Mesenchymal stem cell (in vitro differentiated cells and primary cell): ENCODE results near the gene MAP4K5.

ENCODE experiments used
- DNase-seq: peaks from one replicate; pipeline ENCODE4 v3.0.0-alpha.2; 2013
- H2AFZ ChIP-seq: one replicate; pipeline ENCODE4 v1.6.1; 2013; ENCODE audit warnings: low read depth, mild to moderate bottlenecking, control low read depth, inconsistent platforms, low read length, moderate library complexity
- H2AK5ac ChIP-seq: 2 replicates; pipeline ENCODE4 v1.6.1; 2013; ENCODE audit warnings: low read length, moderate library complexity, mild to moderate bottlenecking, inconsistent platforms; ENCODE audit not compliant: severe bottlenecking
- H2BK120ac ChIP-seq: one replicate; pipeline ENCODE4 v1.6.1; 2013; ENCODE audit warnings: low read depth, mild to moderate bottlenecking, inconsistent platforms, low read length, moderate library complexity
- H2BK12ac ChIP-seq, 2 experiments: one replicate each; pipeline ENCODE4 v1.6.1; 2013; ENCODE audit warnings: inconsistent platforms in 2 of 2, low read length in 2 of 2, mild to moderate bottlenecking in 2 of 2, moderate library complexity in 2 of 2, control low read depth in 1 of 2
- H2BK15ac ChIP-seq: one replicate; pipeline ENCODE4 v1.6.1; 2013; ENCODE audit warnings: mild to moderate bottlenecking, low read depth, inconsistent platforms; ENCODE audit not compliant: poor library complexity, severe bottlenecking
- H2BK5ac ChIP-seq: 2 replicates; pipeline ENCODE4 v1.6.1; 2013; ENCODE audit warnings: low read depth, mild to moderate bottlenecking, low read length, control low read depth, inconsistent platforms; ENCODE audit not compliant: poor library complexity, severe bottlenecking
- H3K14ac ChIP-seq, 2 experiments: one replicate each; pipeline ENCODE4 v1.6.1; 2013; ENCODE audit warnings: inconsistent platforms in 2 of 2, low read length in 2 of 2, control low read depth in 1 of 2, mild to moderate bottlenecking in 1 of 2, moderate library complexity in 1 of 2
- H3K18ac ChIP-seq, 2 experiments: one replicate each; pipeline ENCODE4 v1.6.1; 2013; ENCODE audit warnings: inconsistent platforms in 2 of 2, low read length in 2 of 2, control low read depth in 1 of 2, low read depth in 1 of 2, mild to moderate bottlenecking in 1 of 2
- H3K23ac ChIP-seq, 2 experiments: one replicate each; pipeline ENCODE4 v1.6.1; 2013; ENCODE audit warnings: inconsistent platforms in 2 of 2, low read length in 2 of 2, mild to moderate bottlenecking in 2 of 2, moderate library complexity in 2 of 2, control low read depth in 1 of 2
- H3K27ac ChIP-seq: 2 replicates; pipeline ENCODE4 v1.5.1; 2013; ENCODE audit warnings: mild to moderate bottlenecking, moderate library complexity, low read length, control low read depth, inconsistent platforms; ENCODE audit not compliant: poor library complexity, severe bottlenecking
- H3K27me3 ChIP-seq, 2 experiments: 2 replicates each; pipeline versions ENCODE4 v1.6.1 to v1.7.0; 2013; ENCODE audit warnings: low read length in 2 of 2, mild to moderate bottlenecking in 2 of 2, moderate library complexity in 2 of 2, control low read depth in 1 of 2, inconsistent platforms in 1 of 2; ENCODE audit not compliant: control insufficient read depth in 1 of 2, insufficient read depth in 1 of 2
- H3K36me3 ChIP-seq, 2 experiments: 2 replicates each; pipeline versions ENCODE4 v1.6.1 to v1.7.0; 2013; ENCODE audit warnings: low read length in 2 of 2, control low read depth in 1 of 2, inconsistent platforms in 1 of 2, low read depth in 1 of 2, mild to moderate bottlenecking in 1 of 2; ENCODE audit not compliant: insufficient read depth in 2 of 2, control insufficient read depth in 1 of 2
- H3K4ac ChIP-seq, 2 experiments: one replicate each; pipeline ENCODE4 v1.6.1; 2013; ENCODE audit warnings: inconsistent platforms in 2 of 2, low read length in 2 of 2, mild to moderate bottlenecking in 2 of 2, moderate library complexity in 2 of 2, control low read depth in 1 of 2, low read depth in 1 of 2
- H3K4me1 ChIP-seq: 2 replicates; pipeline ENCODE4 v1.6.1; 2013; ENCODE audit warnings: low read depth, low read length, control low read depth; ENCODE audit not compliant: control insufficient read depth, insufficient read depth
- H3K4me2 ChIP-seq: 2 replicates; pipeline ENCODE4 v1.6.1; 2013; ENCODE audit warnings: low read length, mild to moderate bottlenecking, inconsistent platforms; ENCODE audit not compliant: poor library complexity, severe bottlenecking
- H3K4me3 ChIP-seq, 2 experiments: 2 replicates each; pipeline versions ENCODE4 v1.5.1 to v1.7.0; 2013; ENCODE audit warnings: low read length in 2 of 2, mild to moderate bottlenecking in 2 of 2, control low read depth in 1 of 2, low read depth in 1 of 2; ENCODE audit not compliant: insufficient read depth in 1 of 2
- H3K79me1 ChIP-seq: replicated peaks from 2 replicates; pipeline ENCODE4 v1.6.1; 2013; ENCODE audit warnings: mild to moderate bottlenecking, control low read depth, low read length, inconsistent platforms; ENCODE audit not compliant: poor library complexity, severe bottlenecking
- H3K9ac ChIP-seq: 2 replicates; pipeline ENCODE4 v1.7.0; 2013; ENCODE audit warnings: mild to moderate bottlenecking, low read length, moderate library complexity
- H3K9me3 ChIP-seq: 2 replicates; pipeline ENCODE4 v1.7.0; 2013; ENCODE audit warnings: mild to moderate bottlenecking, low read length; ENCODE audit not compliant: control insufficient read depth
- H4K8ac ChIP-seq: one replicate; pipeline ENCODE4 v1.6.1; 2013; ENCODE audit warnings: inconsistent platforms, mild to moderate bottlenecking, low read length, moderate library complexity
- H4K91ac ChIP-seq: one replicate; pipeline ENCODE4 v1.6.1; 2013; ENCODE audit warnings: mild to moderate bottlenecking, low read length, inconsistent platforms
- WGBS: methylation state at CpG from one replicate; pipeline ENCODE4 v1.1.7; 2013; ENCODE audit warnings: mixed read lengths; 5-methylcytosine and 5-hydroxymethylcytosine counted together

Gene MAP4K5

DNA sequence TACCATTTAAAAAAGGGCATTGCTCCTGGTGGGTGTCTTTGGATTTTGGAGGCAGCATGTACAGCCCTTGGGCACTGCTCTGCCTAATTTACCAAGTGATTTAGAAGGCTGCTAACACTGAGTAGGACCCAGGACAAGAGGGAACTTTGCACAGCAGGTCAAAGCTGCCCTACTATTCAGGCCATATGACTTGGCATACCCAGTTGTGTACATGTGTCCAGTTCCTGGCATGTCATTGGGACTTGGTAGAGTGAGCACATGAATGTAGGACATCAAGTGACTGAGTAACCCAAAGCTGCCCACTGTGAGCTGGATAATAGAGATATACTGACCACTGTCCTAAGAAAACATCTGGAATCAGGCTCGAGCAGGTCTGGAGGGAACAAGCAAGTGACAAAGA is 151.4 kb downstream of the MAP4K5 start:
- Histone ChIP-seq H2BK120ac (no peak overlapping the region), H3K36me3 (peaks cover 3 to 10% of the 10 kb centered on the region in 2 experiments), H2AFZ (no peak overlapping the region), H3K9ac (no peak overlapping the region), H2BK5ac (no peak overlapping the region), H3K4ac (no peak overlapping the region), H4K91ac (no peak overlapping the region), H3K18ac (no peak overlapping the region), H2BK12ac (no peak overlapping the region), H3K27me3 (no peaks in the 10 kb centered on the region), H3K79me1 (peaks cover 2% of the 10 kb centered on the region), H3K4me3 (no peak overlapping the region), H3K4me2 (no peak overlapping the region), H2BK15ac (no peak overlapping the region), H4K8ac (no peak overlapping the region), H3K14ac (no peak overlapping the region), H3K23ac (no peak overlapping the region), H3K4me1 (peaks cover 6% of the 10 kb centered on the region), H3K9me3 (no peaks in the 10 kb centered on the region), H3K27ac (no peak overlapping the region), H2AK5ac (peak overlapping the region; percentile 11)
- no peak for DNase-seq
- WGBS = 97% methylated on average over 1 of the region's 1 CpG

- Histone ChIP-seq H3K4me1 (peaks cover 6% of the 10 kb centered on the region), H2AK5ac (no peak overlapping the region), H3K18ac (no peak overlapping the region), H2BK120ac (no peak overlapping the region), H2AFZ (no peak overlapping the region), H3K14ac (no peak overlapping the region), H3K4ac (no peak overlapping the region), H3K79me1 (peaks cover 2% of the 10 kb centered on the region), H2BK12ac (no peak overlapping the region), H3K27me3 (no peaks in the 10 kb centered on the region), H4K91ac (no peak overlapping the region), H3K23ac (no peak overlapping the region), H3K36me3 (peaks cover 3 to 10% of the 10 kb centered on the region in 2 experiments), H2BK15ac (no peak overlapping the region), H3K4me2 (no peak overlapping the region), H2BK5ac (no peak overlapping the region), H3K4me3 (no peak overlapping the region), H4K8ac (no peak overlapping the region), H3K9me3 (no peaks in the 10 kb centered on the region), H3K27ac (no peak overlapping the region), H3K9ac (no peak overlapping the region)
- DNase-seq = no peak
- 95% methylated on average over 1 of the region's 1 CpG for WGBS
Measured at GRCh38 chr14:50380455-50380854, 151.9 kb downstream of the MAP4K5 start.

DNA sequence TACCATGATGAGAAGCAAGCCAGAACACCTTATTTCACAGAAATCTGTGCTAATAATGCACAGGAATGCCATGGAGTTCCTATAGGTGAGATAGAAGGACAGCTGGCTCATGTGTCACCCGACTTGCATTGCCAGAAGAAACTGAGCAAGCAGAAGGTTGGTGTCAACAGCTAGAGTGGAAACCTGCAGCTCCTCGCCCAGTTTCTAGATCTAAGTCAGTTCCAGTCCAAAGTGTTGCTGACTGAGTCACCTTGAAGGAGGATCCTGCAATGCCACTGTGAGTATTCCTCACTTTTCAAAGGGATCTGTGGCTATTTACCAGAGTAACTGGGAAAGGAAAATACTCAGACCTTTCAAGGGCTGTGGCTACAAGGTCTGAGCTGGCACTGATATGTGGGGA is 152.8 kb downstream of the MAP4K5 start:
- Histone ChIP-seq H3K14ac (no peak overlapping the region), H3K4me1 (peaks cover 6% of the 10 kb centered on the region), H3K4ac (no peak overlapping the region), H2BK120ac (no peak overlapping the region), H3K9me3 (no peaks in the 10 kb centered on the region), H3K23ac (no peak overlapping the region), H3K9ac (no peak overlapping the region), H4K8ac (no peak overlapping the region), H2BK5ac (no peak overlapping the region), H3K79me1 (peaks cover 2% of the 10 kb centered on the region), H2BK12ac (no peak overlapping the region), H3K4me3 (no peak overlapping the region), H4K91ac (no peak overlapping the region), H3K27ac (no peak overlapping the region), H3K36me3 (peaks cover 3 to 10% of the 10 kb centered on the region in 2 experiments), H3K4me2 (no peak overlapping the region), H2BK15ac (no peak overlapping the region), H2AFZ (no peak overlapping the region), H3K27me3 (no peaks in the 10 kb centered on the region), H2AK5ac (no peak overlapping the region), H3K18ac (no peak overlapping the region)
- WGBS = 92% methylated on average over 2 of the region's 2 CpGs
- no peak for DNase-seq

DNA sequence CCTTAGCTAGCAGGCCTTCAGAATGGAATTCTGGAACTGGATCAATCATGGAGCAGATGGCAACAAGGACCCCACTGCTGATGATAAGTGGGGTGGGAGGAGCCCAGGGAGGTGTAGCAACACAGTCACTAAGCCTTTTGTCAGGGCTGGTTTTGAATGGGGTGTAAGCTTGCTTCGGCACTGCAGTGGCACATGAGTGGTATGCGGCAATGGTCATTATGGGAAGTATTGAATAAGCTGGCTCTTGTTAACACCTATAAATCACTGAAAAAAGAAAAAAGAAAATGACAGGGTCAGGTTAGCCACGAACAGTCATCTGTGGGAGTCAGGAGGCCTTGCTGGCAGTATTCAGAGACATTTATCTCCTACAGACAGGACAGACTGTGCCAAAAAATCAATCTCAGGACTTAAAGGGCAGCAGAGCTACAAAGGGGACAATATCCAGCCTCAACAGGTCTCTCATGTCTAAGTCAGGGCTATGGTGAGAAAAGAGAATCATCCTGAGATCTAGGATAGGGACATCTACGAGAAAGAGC is 154.8 kb downstream of the MAP4K5 start:
- Histone ChIP-seq H3K9ac (no peak overlapping the region), H3K14ac (no peak overlapping the region), H4K8ac (no peak overlapping the region), H3K4me3 (no peak overlapping the region), H3K9me3 (no peaks in the 10 kb centered on the region), H2BK12ac (no peak overlapping the region), H2AFZ (no peak overlapping the region), H3K27ac (no peak overlapping the region), H2BK120ac (no peak overlapping the region), H2AK5ac (no peak overlapping the region), H3K23ac (no peak overlapping the region), H3K18ac (no peak overlapping the region), H2BK15ac (no peak overlapping the region), H3K36me3 (peaks cover 3 to 10% of the 10 kb centered on the region in 2 experiments), H2BK5ac (no peak overlapping the region), H3K4me1 (peaks cover 6% of the 10 kb centered on the region), H3K4me2 (no peak overlapping the region), H3K27me3 (no peaks in the 10 kb centered on the region), H3K4ac (no peak overlapping the region), H4K91ac (peak overlapping the region; percentile 15), H3K79me1 (peaks cover 2% of the 10 kb centered on the region)
- 88% methylated on average over 2 of the region's 4 CpGs for WGBS
- no peak for DNase-seq
